DOHH2 (cell line): ENCODE results near the gene FOXRED2.

Experiments
- H3F3A ChIP-seq: fragments of 200-600 bp; sonication (generic), shearing (Covaris generic); 2 replicates; pipeline ENCODE4 v1.6.0; 2016; ENCODE audit warnings: antibody characterized with exemption, mild to moderate bottlenecking; ENCODE audit not compliant: control insufficient read depth, insufficient read depth
- H3K27ac ChIP-seq: fragments of 200-600 bp; sonication (generic); 2 replicates; pipeline ENCODE4 v1.5.1; 2014; ENCODE audit warnings: low read depth, mild to moderate bottlenecking, low read length, moderate library complexity
- H3K27me3 ChIP-seq: fragments of 200-600 bp; sonication (generic); 2 replicates; pipeline ENCODE4 v1.6.1; 2014; ENCODE audit warnings: mild to moderate bottlenecking, low read length, mixed read lengths; ENCODE audit not compliant: control insufficient read depth
- H3K36me3 ChIP-seq: fragments of 200-600 bp; sonication (generic); 2 replicates; pipeline ENCODE4 v1.6.1; 2014; ENCODE audit warnings: mild to moderate bottlenecking, low read length, moderate library complexity, mixed read lengths; ENCODE audit not compliant: control insufficient read depth
- H3K4me1 ChIP-seq: fragments of 200-600 bp; sonication (generic); 2 replicates; pipeline ENCODE4 v1.6.1; 2014; ENCODE audit warnings: mild to moderate bottlenecking, low read length, mixed read lengths; ENCODE audit not compliant: control insufficient read depth
- H3K4me2 ChIP-seq: fragments of 200-600 bp; sonication (generic); 2 replicates; pipeline ENCODE4 v1.6.0; 2014; ENCODE audit warnings: mild to moderate bottlenecking, low read length, moderate library complexity
- H3K4me3 ChIP-seq: fragments of 200-600 bp; sonication (generic); 2 replicates; pipeline ENCODE4 v1.5.1; 2014; ENCODE audit warnings: mild to moderate bottlenecking, low read length, mixed read lengths
- H3K79me2 ChIP-seq: fragments of 200-600 bp; sonication (generic); 2 replicates; pipeline ENCODE4 v1.6.1; 2014; ENCODE audit warnings: mild to moderate bottlenecking, low read length, mixed read lengths; ENCODE audit not compliant: control insufficient read depth
- H3K9me2 ChIP-seq: fragments of 200-600 bp; sonication (generic); replicated peaks from 2 replicates; pipeline ENCODE4 v1.6.1; 2014; ENCODE audit warnings: mild to moderate bottlenecking, low read length, mixed read lengths; ENCODE audit not compliant: control insufficient read depth
- H3K9me3 ChIP-seq: fragments of 200-600 bp; sonication (generic); 2 replicates; pipeline ENCODE4 v1.6.1; 2014; ENCODE audit warnings: antibody characterized with exemption, low read length, mixed read lengths; ENCODE audit not compliant: control insufficient read depth, insufficient read depth
- H4K20me1 ChIP-seq: fragments of 200-600 bp; sonication (generic); 2 replicates; pipeline ENCODE4 v1.6.0; 2014; ENCODE audit warnings: low read depth, mild to moderate bottlenecking, antibody characterized with exemption, low read length, moderate library complexity; ENCODE audit not compliant: control insufficient read depth, insufficient read depth
- CTCF ChIP-seq: fragments of 200-600 bp; sonication (generic); IDR thresholded peaks from one replicate; pipeline ENCODE4 v1.5.1; 2014; ENCODE audit warnings: antibody characterized with exemption, mild to moderate bottlenecking, low read depth, low read length; ENCODE audit not compliant: poor library complexity, severe bottlenecking
- EZH2phosphoT487 ChIP-seq: fragments of 200-600 bp; sonication (generic); IDR thresholded peaks from 2 replicates; pipeline ENCODE4 v1.6.1; 2017; ENCODE audit warnings: borderline replicate concordance, mild to moderate bottlenecking, antibody characterized with exemption, low read length, moderate library complexity, mixed read lengths

FOXRED2 gene

DNA sequence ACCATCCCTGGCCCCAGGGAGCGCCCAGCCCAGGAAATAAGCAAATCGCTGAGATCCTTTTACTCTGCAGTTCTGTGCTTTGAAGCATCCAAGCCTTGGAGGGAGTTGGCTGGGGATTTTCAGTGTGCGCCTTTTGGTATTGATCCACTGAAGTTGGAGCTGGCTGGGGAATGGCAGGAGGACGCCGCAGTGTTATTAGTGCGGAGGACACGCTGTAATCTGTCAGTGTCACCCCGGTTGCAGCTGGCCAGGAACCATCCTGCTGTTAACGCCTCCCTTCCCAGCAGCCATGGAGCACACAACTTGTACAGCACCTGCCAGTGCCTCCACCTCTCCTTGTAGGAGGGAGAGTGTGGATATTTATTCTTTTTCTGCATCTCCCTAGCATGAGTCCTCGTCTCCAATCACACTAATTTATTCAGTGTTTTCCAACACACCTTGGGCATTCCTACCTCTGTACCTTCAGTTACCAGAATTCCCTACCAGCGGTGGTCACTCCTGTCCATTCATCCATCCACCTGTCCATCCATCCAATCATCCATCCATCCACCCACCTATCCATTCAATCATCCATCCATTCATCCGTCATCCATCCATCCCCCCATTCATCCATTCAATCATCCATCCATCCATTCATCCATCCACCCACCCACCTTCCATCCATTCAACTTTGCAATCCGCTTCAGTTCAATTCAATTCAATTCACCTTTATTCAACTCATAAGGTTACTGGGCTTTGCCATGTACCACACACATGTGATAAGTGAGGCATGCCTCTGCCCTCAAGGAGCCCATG is 44.1 kb upstream of the FOXRED2 start:
- TF ChIP-seq CTCF (no peak), EZH2phosphoT487 (no peak)
- Histone ChIP-seq H3K36me3 (no peaks in the 10 kb centered on the region), H3K4me3 (no peak overlapping the region), H3K27me3 (no peaks in the 10 kb centered on the region; the same call in none of the 2 replicates), H3F3A (peaks cover 2% of the 10 kb centered on the region; the same call in 1 of the 2 replicates), H4K20me1 (no peaks in the 10 kb centered on the region), H3K4me2 (no peak overlapping the region), H3K27ac (no peak overlapping the region), H3K79me2 (no peaks in the 10 kb centered on the region), H3K9me2 (no peaks in the 10 kb centered on the region), H3K9me3 (no peaks in the 10 kb centered on the region), H3K4me1 (peaks cover 35% of the 10 kb centered on the region)

GRCh38 chr22:36549033-36549432 is 42.2 kb upstream of the FOXRED2 start:
- H3K27ac ChIP-seq, result no peak overlapping the region

DNA sequence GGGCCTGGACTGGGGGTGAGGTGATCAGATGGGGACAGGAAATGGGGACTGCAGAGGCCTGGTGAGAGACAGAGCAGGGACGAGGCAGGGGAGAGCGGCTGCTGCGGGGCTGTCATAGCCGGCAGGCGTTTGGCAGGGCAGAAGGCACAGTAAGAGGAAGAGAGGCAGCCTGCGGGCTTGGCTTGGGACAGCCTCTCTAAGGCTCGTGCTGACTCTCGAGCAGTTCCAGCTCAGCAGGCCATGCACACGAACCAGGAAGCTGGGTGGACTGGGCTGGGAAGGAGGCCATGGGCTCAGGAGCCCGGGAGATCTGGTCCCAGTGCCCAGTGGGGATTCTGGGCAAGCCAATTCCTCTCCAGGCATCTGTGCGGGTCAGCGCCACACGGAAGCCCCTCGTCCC is 41.8 kb upstream of the FOXRED2 start:
- H3F3A ChIP-seq, result peaks cover 2% of the 10 kb centered on the region; the same call in 1 of the 2 replicates
- no peaks in the 10 kb centered on the region for H3K9me2 ChIP-seq
- H4K20me1 ChIP-seq, result no peaks in the 10 kb centered on the region
- H3K36me3 ChIP-seq, result no peaks in the 10 kb centered on the region
- peaks cover 6% of the 10 kb centered on the region; the same call in 1 of the 2 replicates for H3K27me3 ChIP-seq
- no peak for TF ChIP-seq EZH2phosphoT487
- TF ChIP-seq CTCF, result no peak
- H3K27ac ChIP-seq, result no peak overlapping the region
- H3K79me2 ChIP-seq, result no peaks in the 10 kb centered on the region
- peaks cover 35% of the 10 kb centered on the region for H3K4me1 ChIP-seq
- no peak overlapping the region for H3K4me2 ChIP-seq
- H3K9me3 ChIP-seq, result no peaks in the 10 kb centered on the region
- no peak overlapping the region for H3K4me3 ChIP-seq

More at GRCh38 chr22:36549033-36549432, 42.2 kb upstream of the FOXRED2 start:
- Histone ChIP-seq H3K27me3 (peaks cover 6% of the 10 kb centered on the region; the same call in 1 of the 2 replicates), H3K4me3 (no peak overlapping the region), H3K9me2 (no peaks in the 10 kb centered on the region), H3K4me1 (peaks cover 35% of the 10 kb centered on the region), H4K20me1 (no peaks in the 10 kb centered on the region), H3K9me3 (no peaks in the 10 kb centered on the region), H3K4me2 (peak overlapping the region; percentile 40), H3K36me3 (no peaks in the 10 kb centered on the region), H3F3A (peaks cover 2% of the 10 kb centered on the region; the same call in 1 of the 2 replicates), H3K79me2 (no peaks in the 10 kb centered on the region)
- TF ChIP-seq CTCF (no peak), EZH2phosphoT487 (no peak)
